ENCODE results near the gene SNX32.
A peak's percentile ranks its signal among the peaks of the same experiment; 100 is the strongest.

The SNX32 gene

GRCh38 chr11:65833297-65834030, at the start of gene SNX32:
Gene SNX32 (plus strand): TSS chr11:65833963. CDS start chr11:65834066, 103 bp downstream.
- 0 out of 2 replicates have a peak, but pooled peaks cover 2% of the 10 kb centered on the region for H3F3A ChIP-seq (ENCODE audit: low read depth)
- peaks cover 14% of the 10 kb centered on the region; the same call in 1 of the 2 replicates for H3K79me2 ChIP-seq (ENCODE audit: insufficient read depth, low read length)
- no peaks in the 10 kb centered on the region for H3K9me2 ChIP-seq (replicated peaks; ENCODE audit: low read depth, low read length)
- H3K36me3 ChIP-seq (ENCODE audit: insufficient read depth, low read length), result no peaks in the 10 kb centered on the region
- H3K9me3 ChIP-seq (ENCODE audit: insufficient read depth, low read depth, low read length), result no peaks in the 10 kb centered on the region
- peak within 1 kb of the TSS; percentile 77 for H3K9ac ChIP-seq (ENCODE audit: low read depth, low read length, poor library complexity, severe bottlenecking)
- H3K4me1 ChIP-seq (ENCODE audit: insufficient read depth, low read length, poor library complexity, severe bottlenecking), result peaks cover 35% of the 10 kb centered on the region
- H3K4me2 ChIP-seq (ENCODE audit: low read depth, low read length, poor library complexity, severe bottlenecking), result peak within 1 kb of the TSS; percentile 98
- peak within 1 kb of the TSS; percentile 80 for H3K4me3 ChIP-seq (ENCODE audit: low read length, poor library complexity, severe bottlenecking)
- no peak for TF ChIP-seq EZH2phosphoT487 (IDR thresholded peaks at IDR 0.05; ENCODE audit: borderline replicate concordance)
- no peak for TF ChIP-seq CTCF (conservative IDR thresholded peaks at IDR 0.05; ENCODE audit: low read length)
- H3K27me3 ChIP-seq (ENCODE audit: insufficient read depth, low read length, poor library complexity, severe bottlenecking), result no peaks in the 10 kb centered on the region
- H4K20me1 ChIP-seq (ENCODE audit: insufficient read depth, low read length, poor library complexity, severe bottlenecking), result no peaks in the 10 kb centered on the region
- peak within 1 kb of the TSS; percentile 99 for H2AFZ ChIP-seq (ENCODE audit: low read length)

GRCh38 chr11:65785319-65786007, 48.3 kb upstream of the SNX32 start:
- Histone ChIP-seq H3K4me2 (ENCODE audit: low read depth, low read length, poor library complexity, severe bottlenecking) (no peak overlapping the region), H3F3A (ENCODE audit: low read depth) (no peaks in the 10 kb centered on the region), H3K9me2 (replicated peaks; ENCODE audit: low read depth, low read length) (no peaks in the 10 kb centered on the region), H3K36me3 (ENCODE audit: insufficient read depth, low read length) (no peaks in the 10 kb centered on the region), H4K20me1 (ENCODE audit: insufficient read depth, low read length, poor library complexity, severe bottlenecking) (no peaks in the 10 kb centered on the region), H3K9me3 (ENCODE audit: insufficient read depth, low read depth, low read length) (no peaks in the 10 kb centered on the region), H3K4me1 (ENCODE audit: insufficient read depth, low read length, poor library complexity, severe bottlenecking) (peaks cover 15% of the 10 kb centered on the region), H3K9ac (ENCODE audit: low read depth, low read length, poor library complexity, severe bottlenecking) (no peak overlapping the region), H3K27me3 (ENCODE audit: insufficient read depth, low read length, poor library complexity, severe bottlenecking) (no peaks in the 10 kb centered on the region), H3K79me2 (ENCODE audit: insufficient read depth, low read length) (peaks cover under 1% of the 10 kb centered on the region; the same call in 1 of the 2 replicates), H3K4me3 (ENCODE audit: low read length, poor library complexity, severe bottlenecking) (no peak overlapping the region), H2AFZ (ENCODE audit: low read length) (no peak overlapping the region)
- TF ChIP-seq CTCF (conservative IDR thresholded peaks at IDR 0.05; ENCODE audit: low read length), result no peak
- no peak for TF ChIP-seq EZH2phosphoT487 (IDR thresholded peaks at IDR 0.05; ENCODE audit: borderline replicate concordance)

GRCh38 chr11:65786008-65786785, 47.6 kb upstream of the SNX32 start:
- H3K27me3 ChIP-seq (ENCODE audit: insufficient read depth, low read length, poor library complexity, severe bottlenecking), result no peaks in the 10 kb centered on the region
- H3K9me2 ChIP-seq (replicated peaks; ENCODE audit: low read depth, low read length), result no peaks in the 10 kb centered on the region
- no peak overlapping the region for H3K4me2 ChIP-seq (ENCODE audit: low read depth, low read length, poor library complexity, severe bottlenecking)
- no peak overlapping the region for H2AFZ ChIP-seq (ENCODE audit: low read length)
- TF ChIP-seq CTCF (conservative IDR thresholded peaks at IDR 0.05; ENCODE audit: low read length) (no peak), EZH2phosphoT487 (IDR thresholded peaks at IDR 0.05; ENCODE audit: borderline replicate concordance) (no peak)
- H3K9ac ChIP-seq (ENCODE audit: low read depth, low read length, poor library complexity, severe bottlenecking), result no peak overlapping the region
- no peak overlapping the region for H3K4me3 ChIP-seq (ENCODE audit: low read length, poor library complexity, severe bottlenecking)
- H3K79me2 ChIP-seq (ENCODE audit: insufficient read depth, low read length), result no peaks in the 10 kb centered on the region
- peaks cover 15% of the 10 kb centered on the region for H3K4me1 ChIP-seq (ENCODE audit: insufficient read depth, low read length, poor library complexity, severe bottlenecking)
- no peaks in the 10 kb centered on the region for H4K20me1 ChIP-seq (ENCODE audit: insufficient read depth, low read length, poor library complexity, severe bottlenecking)
- H3K9me3 ChIP-seq (ENCODE audit: insufficient read depth, low read depth, low read length), result no peaks in the 10 kb centered on the region
- no peaks in the 10 kb centered on the region for H3K36me3 ChIP-seq (ENCODE audit: insufficient read depth, low read length)
- no peaks in the 10 kb centered on the region for H3F3A ChIP-seq (ENCODE audit: low read depth)
